ENCODE results near the gene PARVA. TPM values are rescaled to one million over a fixed set of nuclear protein-coding genes. Genes with fewer than 3 reads are reported as not detected.
A peak's percentile ranks its signal among the peaks of the same experiment; 100 is the strongest.
"Not testable (repeated sequence)": the region's sequence is repeated elsewhere in the genome, so short reads cannot be mapped to it uniquely, and the experiment has no call there.

The PARVA gene
- polyA plus RNA-seq, 3 donors, result 106 to 110 (median 108) TPM

- no peak for DNase-seq
These were observed 119.0 kb downstream of the PARVA start for GRCh38 chr11:12496181-12497025.

DNA sequence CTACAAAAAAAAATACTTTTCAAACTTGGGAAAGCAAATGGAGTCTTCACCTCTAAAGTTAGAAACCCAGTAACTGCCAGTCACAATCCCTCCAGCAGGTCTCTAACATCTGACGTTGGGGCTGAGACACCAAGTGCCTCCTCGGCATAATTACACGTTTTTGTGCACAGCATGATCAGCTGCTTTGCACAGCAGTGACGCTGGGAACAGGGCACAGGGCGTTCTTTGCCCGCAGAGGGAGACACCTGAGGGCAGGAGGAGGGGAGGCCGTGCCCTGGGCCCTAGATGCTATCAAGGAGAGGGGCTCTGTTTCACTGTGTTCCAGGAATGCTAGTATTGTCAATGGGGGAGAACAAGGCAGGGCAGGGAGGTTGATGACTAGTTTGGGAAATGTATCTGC lies 120.1 kb downstream of the PARVA start:
- no peak for DNase-seq

DNA sequence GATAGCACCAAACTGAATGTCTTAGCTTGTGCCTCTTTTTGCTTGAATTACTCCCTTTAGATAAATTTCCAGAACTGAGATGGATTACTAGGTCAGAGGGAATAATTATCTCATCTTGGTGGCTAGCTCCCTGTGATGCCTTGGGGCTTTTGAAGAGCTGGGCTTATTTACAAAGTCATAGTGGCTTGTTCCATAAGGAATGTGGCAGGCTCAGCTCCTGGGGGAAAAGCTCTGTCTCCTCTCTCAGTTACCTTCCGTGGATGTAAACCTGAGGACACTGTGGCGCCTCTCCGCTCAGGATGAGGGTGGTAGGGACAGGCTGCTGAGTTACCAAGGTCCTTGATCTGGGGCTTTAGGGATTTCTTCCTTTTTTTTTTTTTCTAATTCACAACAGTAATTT lies 121.7 kb downstream of the PARVA start:
- DNase-seq, result no peak

- no peak for DNase-seq
These were observed 124.7 kb downstream of the PARVA start for GRCh38 chr11:12502046-12502445.

- DNase-seq, result no peak
These were observed 125.7 kb downstream of the PARVA start for GRCh38 chr11:12503039-12503484.

- DNase-seq, result no peak
These were observed 126.5 kb downstream of the PARVA start for GRCh38 chr11:12503886-12504285.

- DNase-seq, result no peak
These were observed 127.8 kb downstream of the PARVA start for GRCh38 chr11:12505183-12505582.

DNA sequence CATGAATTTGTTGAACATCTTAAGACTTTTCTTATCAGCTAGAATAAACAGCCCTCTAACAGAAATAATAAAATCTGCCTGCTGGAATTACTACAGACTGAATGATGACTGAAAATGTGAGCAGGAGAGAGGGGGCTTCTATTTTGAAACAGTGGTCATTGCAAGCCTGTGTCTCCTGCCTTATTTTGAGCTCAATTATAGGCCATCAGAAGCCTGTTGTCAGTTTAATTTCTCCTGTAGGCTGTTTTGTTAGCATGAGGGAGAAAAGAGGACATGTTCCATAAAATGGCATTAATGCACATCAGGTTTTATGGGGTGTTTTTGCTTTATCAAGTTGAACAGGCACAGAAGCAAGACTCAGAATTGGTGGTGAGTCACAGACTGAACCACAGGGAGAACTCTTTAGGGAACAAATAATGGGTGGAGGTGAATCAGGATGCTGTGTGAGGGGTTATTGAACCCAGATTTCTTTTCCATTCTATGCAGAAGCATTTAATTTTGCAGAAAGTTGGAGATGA lies 129.1 kb downstream of the PARVA start:
- peak; percentile 35 for DNase-seq

DNA sequence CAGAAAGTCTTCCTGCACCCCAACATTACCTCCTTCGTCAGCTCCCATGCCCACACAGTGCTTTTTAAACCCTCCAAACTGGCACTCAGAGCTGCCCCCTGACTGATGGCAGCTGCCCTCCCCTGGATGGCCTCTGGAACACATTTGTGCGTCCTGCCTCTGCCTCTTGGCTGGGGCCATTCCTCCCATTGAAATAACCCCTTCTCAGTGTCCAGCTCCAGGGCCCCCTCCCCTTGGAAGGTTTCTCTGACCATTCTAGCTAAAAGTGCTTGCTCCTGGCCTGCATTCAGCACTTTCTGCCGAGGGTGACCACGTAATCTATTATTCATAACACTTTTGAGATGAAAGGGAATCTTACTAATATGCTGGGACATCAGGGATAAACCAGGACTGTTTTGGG lies 130.0 kb downstream of the PARVA start:
- DNase-seq, result no peak

- peak; percentile 46 for DNase-seq
These were observed 130.9 kb downstream of the PARVA start for GRCh38 chr11:12508151-12508751.

- no peak for DNase-seq
These were observed 132.0 kb downstream of the PARVA start for GRCh38 chr11:12509371-12509770.

- no peak for DNase-seq
These were observed 134.8 kb downstream of the PARVA start for GRCh38 chr11:12512132-12512531.

DNA sequence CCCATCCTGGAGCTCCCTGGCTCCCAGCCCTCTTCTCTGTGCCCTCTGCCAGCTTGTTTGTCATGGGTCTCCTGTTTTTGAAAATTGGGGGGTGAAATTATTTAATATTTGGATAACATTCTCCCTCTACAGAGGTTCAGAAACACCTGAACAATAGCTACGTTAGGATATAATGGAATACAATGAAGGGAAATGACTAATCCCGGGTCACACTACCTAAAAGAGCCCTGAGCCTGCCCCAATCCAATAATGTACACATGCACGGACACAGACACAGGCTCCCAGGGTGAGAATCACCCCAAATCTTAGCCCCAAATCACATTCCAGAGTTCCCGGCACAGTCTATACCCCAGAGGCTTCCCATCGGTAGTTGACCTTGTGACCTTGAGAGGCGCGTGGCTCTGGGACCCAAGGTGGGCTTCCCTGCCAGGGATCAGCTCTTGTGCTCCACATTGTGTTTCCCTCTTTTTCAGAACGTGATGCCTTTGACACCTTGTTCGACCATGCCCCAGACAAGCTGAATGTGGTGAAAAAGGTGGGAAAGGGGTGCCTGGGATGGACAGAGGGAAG lies 135.5 kb downstream of the PARVA start:
- no peak for DNase-seq

DNA sequence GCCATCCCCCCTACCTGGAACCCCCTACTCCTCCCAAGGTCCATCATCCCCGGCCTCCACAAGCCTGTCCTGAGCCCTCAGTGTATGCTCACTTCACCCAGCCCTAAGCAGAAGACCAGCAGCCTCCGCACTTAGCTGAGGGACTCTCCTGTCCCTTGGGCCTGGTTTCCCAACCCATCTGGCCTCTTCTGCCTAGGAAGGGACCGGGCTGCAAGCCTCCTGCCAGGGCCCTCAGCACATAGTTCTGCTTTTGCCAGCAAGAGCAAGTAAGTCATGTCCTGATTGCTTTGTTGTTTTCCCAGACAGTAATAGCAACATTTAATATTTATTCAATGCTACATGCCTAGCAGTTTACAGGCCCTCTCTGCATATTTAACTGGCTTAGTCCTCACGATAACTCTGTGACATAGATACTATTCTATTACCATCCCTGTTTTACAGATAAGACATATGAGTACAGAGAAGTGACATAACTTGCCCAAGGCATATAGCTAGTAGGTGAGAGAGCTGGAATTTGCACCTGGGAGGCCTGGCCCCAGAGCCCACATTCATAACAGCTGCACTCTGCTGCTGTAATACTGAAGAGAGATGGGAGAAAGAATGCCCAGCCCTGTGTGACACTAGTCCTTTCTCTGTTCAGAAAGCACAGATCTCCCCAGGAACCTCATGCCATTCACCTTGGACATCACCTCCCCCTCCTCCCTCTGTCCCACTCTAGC lies 139.2 kb downstream of the PARVA start:
- DNase-seq, result no peak

DNA sequence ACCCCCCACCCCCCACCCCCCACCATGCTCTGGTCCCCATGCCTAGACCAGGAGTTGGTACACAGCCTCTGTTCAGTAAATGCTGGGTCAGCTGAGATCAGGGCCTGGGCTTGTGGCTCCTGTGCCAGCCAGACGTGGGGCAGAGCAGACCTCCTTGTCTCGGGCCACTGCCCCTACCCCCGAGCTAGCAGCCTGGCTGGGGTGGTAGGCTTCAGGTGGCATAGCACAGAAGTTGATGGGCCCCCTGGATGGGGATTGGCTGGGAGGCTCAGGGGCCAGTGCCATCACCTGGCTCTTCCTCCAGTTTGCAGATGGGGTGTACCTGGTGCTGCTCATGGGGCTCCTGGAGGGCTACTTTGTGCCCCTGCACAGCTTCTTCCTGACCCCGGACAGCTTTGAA lies 139.9 kb downstream of the PARVA start:
- DNase-seq, result no peak

GRCh38 chr11:12517741-12518140 lies 140.4 kb downstream of the PARVA start:
- no peak for DNase-seq

- DNase-seq, result no peak
These were observed 141.4 kb downstream of the PARVA start for GRCh38 chr11:12518606-12519385.

GRCh38 chr11:12520054-12520453 lies 142.7 kb downstream of the PARVA start:
- no peak for DNase-seq

DNA sequence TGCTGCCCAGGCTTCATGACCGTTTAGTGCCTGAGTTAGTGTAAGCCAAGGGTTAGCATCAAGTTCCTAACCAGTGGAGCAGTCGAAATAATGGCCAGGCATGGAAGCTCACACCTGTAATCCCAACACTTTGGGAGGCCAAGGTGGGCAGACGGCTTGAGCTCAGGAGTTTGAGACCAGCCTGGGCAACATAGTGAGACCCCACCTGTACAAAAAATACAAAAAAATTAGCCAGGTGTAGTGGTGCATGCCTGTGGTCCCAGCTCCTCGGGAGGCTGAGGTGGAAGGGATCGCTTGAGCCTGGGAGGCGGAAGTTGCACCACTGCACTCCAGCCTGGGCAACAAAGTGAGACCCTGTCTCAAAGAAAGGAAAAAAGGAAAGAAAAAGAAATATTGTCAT lies 143.2 kb downstream of the PARVA start:
- not testable (repeated sequence) for DNase-seq

DNA sequence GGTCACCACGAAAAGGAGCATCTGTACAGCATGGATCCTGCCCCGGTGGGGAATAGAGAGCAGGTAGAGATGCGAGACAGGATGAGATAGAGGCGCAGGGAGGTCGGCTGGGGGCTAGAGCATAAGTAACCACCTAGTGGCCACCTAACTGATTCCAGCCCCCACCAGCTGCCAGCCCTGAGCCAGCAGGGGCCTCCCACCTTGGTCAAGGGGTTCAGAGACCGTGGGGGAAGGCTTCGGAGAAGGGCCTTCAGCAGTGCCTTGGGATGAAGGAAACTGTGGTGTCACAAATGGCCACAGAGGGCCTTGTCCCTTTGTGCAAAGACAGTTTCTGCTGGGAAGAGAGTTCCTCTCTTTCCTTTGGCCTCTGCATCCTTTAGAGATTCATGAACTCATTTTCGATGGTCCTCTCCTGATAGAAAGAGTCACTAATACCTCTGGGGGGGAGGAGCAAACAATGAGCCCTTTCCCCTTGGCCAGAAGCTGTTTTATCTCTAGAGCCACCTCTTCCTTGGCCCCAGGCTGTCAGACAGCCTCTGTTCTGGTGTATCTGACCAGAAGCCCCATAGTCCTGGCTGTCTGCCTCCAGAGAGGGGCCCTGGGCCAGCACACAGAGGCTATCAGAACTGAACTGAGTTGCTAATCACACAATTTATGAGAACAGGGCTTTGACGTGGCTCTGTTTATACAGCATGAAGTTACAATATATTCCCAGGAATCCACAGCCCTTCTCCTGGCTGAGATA lies 146.0 kb downstream of the PARVA start:
- no peak for DNase-seq

GRCh38 chr11:12524865-12525264 lies 147.5 kb downstream of the PARVA start:
- DNase-seq, result no peak

Data from renal pelvis (tissue), 4 donors.